ENCODE results near the gene PRSS2.

- TF ChIP-seq CTCF (IDR thresholded peaks at IDR 0.05) (no peak), POLR2A (IDR thresholded peaks at IDR 0.05) (no peak)
Measured at GRCh38 chr7:142806022-142806356, 35.2 kb downstream of the PRSS2 start.
